ENCODE data around the gene ADGRV1.
A peak's percentile ranks its signal among the peaks of the same experiment; 100 is the strongest.

The ADGRV1 gene

DNA sequence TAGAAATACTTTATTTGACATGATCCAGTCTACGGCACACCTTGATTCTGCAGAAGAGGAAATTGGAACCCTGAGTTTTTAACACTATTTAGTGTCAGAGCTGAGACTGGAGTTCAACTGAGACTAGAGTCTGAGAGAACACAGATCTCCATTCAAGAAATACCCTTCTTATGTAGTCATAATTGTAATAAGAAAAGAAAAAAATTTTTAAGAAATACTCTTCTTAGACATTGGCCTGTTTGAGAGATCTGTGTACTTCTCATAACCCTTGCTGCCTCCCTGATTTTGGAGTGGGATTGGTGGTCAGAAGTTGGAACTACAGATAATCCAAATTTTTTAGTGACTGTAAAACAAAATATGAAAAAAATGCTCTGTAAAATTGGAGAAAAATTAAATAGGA is 571.2 kb downstream of the ADGRV1 start:
- H2AK5ac ChIP-seq (ENCODE audit: low read length) = no peak overlapping the region
- H3K9ac ChIP-seq (ENCODE audit: low read length) = no peak overlapping the region
- no peak overlapping the region for H3K4me2 ChIP-seq (ENCODE audit: low read length)
- no CpG with 5 or more reads among the region's 1 CpG for WGBS (ENCODE audit: extremely low coverage, insufficient coverage, insufficient read length)
- H2BK120ac ChIP-seq (ENCODE audit: insufficient read depth, low read length, poor library complexity) = no peak overlapping the region
- no peak overlapping the region for H3K14ac ChIP-seq (ENCODE audit: low read length)
- no peak overlapping the region for H3K23ac ChIP-seq (ENCODE audit: low read length)
- H3K4ac ChIP-seq (ENCODE audit: low read depth, low read length) = no peak overlapping the region
- no peak overlapping the region for H3K4me3 ChIP-seq (ENCODE audit: low read depth, low read length)
- no peaks in the 10 kb centered on the region for H3K36me3 ChIP-seq (ENCODE audit: control insufficient read depth in 1 of 2, insufficient read depth in 2 of 2, low read length in 2 of 2)
- H4K91ac ChIP-seq (ENCODE audit: low read depth, low read length) = no peak overlapping the region
- H3K79me1 ChIP-seq (ENCODE audit: low read length) = no peaks in the 10 kb centered on the region
- no peaks in the 10 kb centered on the region for H3K79me2 ChIP-seq (ENCODE audit: control insufficient read depth, insufficient read depth, low read length, poor library complexity)
- H3K27ac ChIP-seq (ENCODE audit: low read depth, low read length) = no peak overlapping the region
- no peaks in the 10 kb centered on the region for H3K27me3 ChIP-seq (ENCODE audit: insufficient read depth, low read length)
- no peak overlapping the region for H4K8ac ChIP-seq (ENCODE audit: low read depth, low read length)
- no peak overlapping the region for H2BK12ac ChIP-seq (ENCODE audit: low read length)
- no peak for DNase-seq
- no peaks in the 10 kb centered on the region for H3K4me1 ChIP-seq (ENCODE audit: control insufficient read depth in 1 of 2, insufficient read depth in 2 of 2, low read length in 2 of 2)
- no peak overlapping the region for H3K18ac ChIP-seq (ENCODE audit: low read length)
- no peaks in the 10 kb centered on the region for H3K9me3 ChIP-seq (ENCODE audit: insufficient read depth, low read depth, low read length)
- H4K12ac ChIP-seq (ENCODE audit: low read depth, low read length) = no peak overlapping the region
- H2BK5ac ChIP-seq (ENCODE audit: low read depth, low read length, poor library complexity) = no peak overlapping the region
- H2AFZ ChIP-seq (ENCODE audit: insufficient read depth, low read length, poor library complexity) = no peak overlapping the region

- Histone ChIP-seq H3K79me1 (ENCODE audit: low read length) (peaks cover 1% of the 10 kb centered on the region), H3K9me3 (ENCODE audit: insufficient read depth, low read depth, low read length) (no peaks in the 10 kb centered on the region), H3K23ac (ENCODE audit: low read length) (no peak overlapping the region), H4K8ac (ENCODE audit: low read depth, low read length) (no peak overlapping the region), H3K4me2 (ENCODE audit: low read length) (no peak overlapping the region), H4K12ac (ENCODE audit: low read depth, low read length) (no peak overlapping the region), H3K18ac (ENCODE audit: low read length) (no peak overlapping the region), H3K4me1 (ENCODE audit: control insufficient read depth in 1 of 2, insufficient read depth in 2 of 2, low read length in 2 of 2) (peaks cover 2 to 3% of the 10 kb centered on the region in 2 experiments), H2AK5ac (ENCODE audit: low read length) (no peak overlapping the region), H3K27ac (ENCODE audit: low read depth, low read length) (no peak overlapping the region), H3K4ac (ENCODE audit: low read depth, low read length) (no peak overlapping the region), H3K9ac (ENCODE audit: low read length) (no peak overlapping the region), H2BK120ac (ENCODE audit: insufficient read depth, low read length, poor library complexity) (no peak overlapping the region), H2BK5ac (ENCODE audit: low read depth, low read length, poor library complexity) (no peak overlapping the region), H3K4me3 (ENCODE audit: low read depth, low read length) (no peak overlapping the region), H3K14ac (ENCODE audit: low read length) (no peak overlapping the region), H2AFZ (ENCODE audit: insufficient read depth, low read length, poor library complexity) (no peak overlapping the region), H3K27me3 (ENCODE audit: insufficient read depth, low read length) (no peaks in the 10 kb centered on the region), H4K91ac (ENCODE audit: low read depth, low read length) (no peak overlapping the region), H3K36me3 (ENCODE audit: control insufficient read depth in 1 of 2, insufficient read depth in 2 of 2, low read length in 2 of 2) (no peaks in the 10 kb centered on the region), H3K79me2 (ENCODE audit: control insufficient read depth, insufficient read depth, low read length, poor library complexity) (no peaks in the 10 kb centered on the region), H2BK12ac (ENCODE audit: low read length) (no peak overlapping the region)
- no CpG with 5 or more reads among the region's 3 CpGs for WGBS (ENCODE audit: extremely low coverage, insufficient coverage, insufficient read length)
- DNase-seq = no peak
Observed at GRCh38 chr5:91130759-91131158, 572.2 kb downstream of the ADGRV1 start.

DNA sequence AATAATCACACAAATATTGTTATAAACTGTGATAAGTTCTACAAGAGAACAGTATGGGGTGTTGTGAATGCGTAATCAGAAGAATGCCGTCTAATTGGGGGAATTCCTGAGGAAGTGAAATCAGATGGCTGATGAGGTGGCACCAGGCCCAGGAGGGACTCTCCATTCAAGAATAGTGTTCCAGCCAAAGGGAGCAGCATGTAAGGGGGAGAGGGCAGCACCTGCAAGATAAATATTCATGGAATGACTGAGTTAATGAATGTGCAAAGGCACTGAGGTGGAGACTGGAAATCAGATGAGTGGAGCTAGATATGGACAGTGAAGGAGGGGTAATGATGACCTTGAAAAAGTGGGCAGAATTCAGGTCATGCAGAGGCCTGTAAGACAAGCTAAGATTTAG is 574.0 kb downstream of the ADGRV1 start:
- H3K14ac ChIP-seq (ENCODE audit: low read length) = no peak overlapping the region
- peaks cover 4% of the 10 kb centered on the region for H3K79me1 ChIP-seq (ENCODE audit: low read length)
- no peak overlapping the region for H3K9ac ChIP-seq (ENCODE audit: low read length)
- no peaks in the 10 kb centered on the region for H3K27me3 ChIP-seq (ENCODE audit: insufficient read depth, low read length)
- peaks cover 4 to 6% of the 10 kb centered on the region in 2 experiments for H3K4me1 ChIP-seq (ENCODE audit: control insufficient read depth in 1 of 2, insufficient read depth in 2 of 2, low read length in 2 of 2)
- DNase-seq = peak in 1 of 2 donors; percentile 23
- H3K4me2 ChIP-seq (ENCODE audit: low read length) = no peak overlapping the region
- H3K18ac ChIP-seq (ENCODE audit: low read length) = no peak overlapping the region
- H3K79me2 ChIP-seq (ENCODE audit: control insufficient read depth, insufficient read depth, low read length, poor library complexity) = no peaks in the 10 kb centered on the region
- no peak overlapping the region for H2BK120ac ChIP-seq (ENCODE audit: insufficient read depth, low read length, poor library complexity)
- no peak overlapping the region for H2AFZ ChIP-seq (ENCODE audit: insufficient read depth, low read length, poor library complexity)
- H3K4me3 ChIP-seq (ENCODE audit: low read depth, low read length) = no peak overlapping the region
- H4K12ac ChIP-seq (ENCODE audit: low read depth, low read length) = no peak overlapping the region
- no peak overlapping the region for H3K4ac ChIP-seq (ENCODE audit: low read depth, low read length)
- H2BK5ac ChIP-seq (ENCODE audit: low read depth, low read length, poor library complexity) = no peak overlapping the region
- H3K36me3 ChIP-seq (ENCODE audit: control insufficient read depth in 1 of 2, insufficient read depth in 2 of 2, low read length in 2 of 2) = no peaks in the 10 kb centered on the region
- no peak overlapping the region for H3K27ac ChIP-seq (ENCODE audit: low read depth, low read length)
- no peak overlapping the region for H3K23ac ChIP-seq (ENCODE audit: low read length)
- H2AK5ac ChIP-seq (ENCODE audit: low read length) = no peak overlapping the region
- WGBS (ENCODE audit: extremely low coverage, insufficient coverage, insufficient read length) = no CpG with 5 or more reads among the region's 2 CpGs
- H2BK12ac ChIP-seq (ENCODE audit: low read length) = no peak overlapping the region
- no peaks in the 10 kb centered on the region for H3K9me3 ChIP-seq (ENCODE audit: insufficient read depth, low read depth, low read length)
- no peak overlapping the region for H4K91ac ChIP-seq (ENCODE audit: low read depth, low read length)
- H4K8ac ChIP-seq (ENCODE audit: low read depth, low read length) = no peak overlapping the region

GRCh38 chr5:91133183-91133582 is 574.6 kb downstream of the ADGRV1 start:
- H3K18ac ChIP-seq (ENCODE audit: low read length) = no peak overlapping the region
- H3K4me1 ChIP-seq (ENCODE audit: control insufficient read depth in 1 of 2, insufficient read depth in 2 of 2, low read length in 2 of 2) = peaks cover 4 to 6% of the 10 kb centered on the region in 2 experiments
- no peak overlapping the region for H4K8ac ChIP-seq (ENCODE audit: low read depth, low read length)
- no peaks in the 10 kb centered on the region for H3K79me2 ChIP-seq (ENCODE audit: control insufficient read depth, insufficient read depth, low read length, poor library complexity)
- no peak overlapping the region for H2AK5ac ChIP-seq (ENCODE audit: low read length)
- H3K27me3 ChIP-seq (ENCODE audit: insufficient read depth, low read length) = no peaks in the 10 kb centered on the region
- DNase-seq = no peak
- H3K27ac ChIP-seq (ENCODE audit: low read depth, low read length) = no peak overlapping the region
- no peaks in the 10 kb centered on the region for H3K9me3 ChIP-seq (ENCODE audit: insufficient read depth, low read depth, low read length)
- H2BK12ac ChIP-seq (ENCODE audit: low read length) = no peak overlapping the region
- no peak overlapping the region for H3K9ac ChIP-seq (ENCODE audit: low read length)
- no peak overlapping the region for H2BK5ac ChIP-seq (ENCODE audit: low read depth, low read length, poor library complexity)
- H3K79me1 ChIP-seq (ENCODE audit: low read length) = peaks cover 4% of the 10 kb centered on the region
- H4K91ac ChIP-seq (ENCODE audit: low read depth, low read length) = no peak overlapping the region
- no peak overlapping the region for H3K14ac ChIP-seq (ENCODE audit: low read length)
- no peak overlapping the region for H3K23ac ChIP-seq (ENCODE audit: low read length)
- no peak overlapping the region for H4K12ac ChIP-seq (ENCODE audit: low read depth, low read length)
- H2BK120ac ChIP-seq (ENCODE audit: insufficient read depth, low read length, poor library complexity) = no peak overlapping the region
- H3K36me3 ChIP-seq (ENCODE audit: control insufficient read depth in 1 of 2, insufficient read depth in 2 of 2, low read length in 2 of 2) = no peaks in the 10 kb centered on the region
- no peak overlapping the region for H3K4me2 ChIP-seq (ENCODE audit: low read length)
- no peak overlapping the region for H2AFZ ChIP-seq (ENCODE audit: insufficient read depth, low read length, poor library complexity)
- no peak overlapping the region for H3K4me3 ChIP-seq (ENCODE audit: low read depth, low read length)
- H3K4ac ChIP-seq (ENCODE audit: low read depth, low read length) = no peak overlapping the region

Data from trophoblast cell (in vitro differentiated cells and primary cell).